Activated CD4-positive, alpha-beta memory T cell treated with anti-CD3 and anti-CD28 coated beads for 36 hours (primary cell): ENCODE measurements around the gene SIAH3. TPM values are rescaled to one million over a fixed set of nuclear protein-coding genes. Genes with fewer than 3 reads are reported as not detected.
"Not testable (repeated sequence)": the region's sequence is repeated elsewhere in the genome, so short reads cannot be mapped to it uniquely, and the experiment has no call there.

Experiments
- CTCF ChIA-PET: fragments of 350-600 bp; sonication (Branson Sonifier 250); formaldehyde crosslinking; loops from one replicate; lab custom pipeline; 2021; ENCODE audit warnings: antibody characterized with exemption, inconsistent platforms; lab: Charles Lee
- POLR2A ChIA-PET: fragments of 350-600 bp; sonication (Branson Sonifier 250); formaldehyde crosslinking; loops from one replicate; lab custom pipeline; 2021; ENCODE audit warnings: antibody characterized with exemption; lab: Charles Lee
- DNase-seq: peaks from one replicate; pipeline ENCODE4 v3.0.0-alpha.2; 2020
- H3K27ac Mint-ChIP-seq: one replicate; pipeline ENCODE4 v1.8.0; 2021; ENCODE audit warnings: mixed read lengths
- H3K27me3 Mint-ChIP-seq: one replicate; pipeline ENCODE4 v1.8.0; 2021; ENCODE audit warnings: mixed read lengths
- H3K36me3 Mint-ChIP-seq: one replicate; pipeline ENCODE4 v1.8.0; 2021; ENCODE audit warnings: mixed read lengths
- H3K4me1 Mint-ChIP-seq: one replicate; pipeline ENCODE4 v1.8.0; 2021; ENCODE audit warnings: low read depth, mixed read lengths
- H3K4me3 Mint-ChIP-seq: one replicate; pipeline ENCODE4 v1.8.0; 2021; ENCODE audit warnings: mild to moderate bottlenecking, mixed read lengths
- H3K9me3 Mint-ChIP-seq: one replicate; pipeline ENCODE4 v1.8.0; 2021; ENCODE audit warnings: mixed read lengths
- intact Hi-C: fragments of 100-400 bp; cut with micrococcal nuclease; formaldehyde crosslinking; loops from one replicate; pipeline ENCODE4 v1.15.1; 2023
- total RNA-seq, 2 experiments: library from RNA; stranded (reverse); gene quantifications; one replicate each; pipeline ENCODE4 v1.2.3, GENCODE V29; 2021

SIAH3 gene
- total RNA-seq, 2 experiments from 2014 or later = 0.05 to 0.07 TPM

- no peaks in the 10 kb centered on the region for H3K36me3 Mint-ChIP-seq
- DNase-seq = no peak
- ChIA-PET CTCF (no interaction called here), POLR2A (no interaction called here)
- H3K9me3 Mint-ChIP-seq = no peaks in the 10 kb centered on the region
- no peak overlapping the region for H3K27ac Mint-ChIP-seq
- H3K4me3 Mint-ChIP-seq = no peak overlapping the region
- H3K4me1 Mint-ChIP-seq = no peaks in the 10 kb centered on the region
- intact Hi-C loops = no loop called here
- H3K27me3 Mint-ChIP-seq = no peaks in the 10 kb centered on the region
Measured at GRCh38 chr13:45770886-45771285, 80.7 kb downstream of the SIAH3 start.

- intact Hi-C loops = no loop called here
- H3K4me3 Mint-ChIP-seq = no peak overlapping the region
- H3K36me3 Mint-ChIP-seq = no peaks in the 10 kb centered on the region
- no peak for DNase-seq
- H3K4me1 Mint-ChIP-seq = no peaks in the 10 kb centered on the region
- ChIA-PET POLR2A (interaction anchor here (0.5 kb wide), 1 partner anchor 36 kb away, joined by 3 read pairs; no protein-coding TSS in a partner anchor), CTCF (no interaction called here)
- no peaks in the 10 kb centered on the region for H3K9me3 Mint-ChIP-seq
- H3K27ac Mint-ChIP-seq = no peak overlapping the region
- peaks cover 3% of the 10 kb centered on the region for H3K27me3 Mint-ChIP-seq
Measured at GRCh38 chr13:45768656-45769479, 82.7 kb downstream of the SIAH3 start.

GRCh38 chr13:45765464-45765863 is 86.1 kb downstream of the SIAH3 start:
- no peak overlapping the region for H3K27ac Mint-ChIP-seq
- no peaks in the 10 kb centered on the region for H3K4me1 Mint-ChIP-seq
- H3K4me3 Mint-ChIP-seq = no peak overlapping the region
- intact Hi-C loops = no loop called here
- ChIA-PET POLR2A (no interaction called here), CTCF (no interaction called here)
- DNase-seq = no peak
- H3K9me3 Mint-ChIP-seq = no peaks in the 10 kb centered on the region
- H3K27me3 Mint-ChIP-seq = peaks cover 9% of the 10 kb centered on the region
- H3K36me3 Mint-ChIP-seq = no peaks in the 10 kb centered on the region

- POLR2A ChIA-PET = no interaction called here
- CTCF ChIA-PET = no interaction called here
- no peak for DNase-seq
- H3K4me1 Mint-ChIP-seq = no peaks in the 10 kb centered on the region
- no peak overlapping the region for H3K27ac Mint-ChIP-seq
- H3K36me3 Mint-ChIP-seq = no peaks in the 10 kb centered on the region
- H3K9me3 Mint-ChIP-seq = peaks cover 4% of the 10 kb centered on the region
- intact Hi-C loops = no loop called here
- H3K27me3 Mint-ChIP-seq = peaks cover 11% of the 10 kb centered on the region
- no peak overlapping the region for H3K4me3 Mint-ChIP-seq
Measured at GRCh38 chr13:45763419-45763818, 88.1 kb downstream of the SIAH3 start.

- H3K4me1 Mint-ChIP-seq, POLR2A ChIA-PET, H3K4me3 Mint-ChIP-seq, DNase-seq, CTCF ChIA-PET, H3K36me3 Mint-ChIP-seq, H3K27ac Mint-ChIP-seq, intact Hi-C loops, H3K27me3 Mint-ChIP-seq: not testable (repeated sequence)
- H3K9me3 Mint-ChIP-seq = peaks cover 17% of the 10 kb centered on the region
Measured at GRCh38 chr13:45757589-45757988, 94.0 kb downstream of the SIAH3 start.

GRCh38 chr13:45756498-45756897 is 95.1 kb downstream of the SIAH3 start:
- H3K36me3 Mint-ChIP-seq, CTCF ChIA-PET, H3K4me3 Mint-ChIP-seq, H3K27me3 Mint-ChIP-seq, intact Hi-C loops, H3K4me1 Mint-ChIP-seq, POLR2A ChIA-PET, DNase-seq, H3K27ac Mint-ChIP-seq: not testable (repeated sequence)
- H3K9me3 Mint-ChIP-seq = peaks cover 17% of the 10 kb centered on the region

- H3K27me3 Mint-ChIP-seq = peaks cover 2% of the 10 kb centered on the region
- POLR2A ChIA-PET = no interaction called here
Measured at GRCh38 chr13:45752510-45752909, 99.0 kb downstream of the SIAH3 start.

GRCh38 chr13:45751885-45752284 is 99.7 kb downstream of the SIAH3 start:
- Mint-ChIP-seq H3K4me1 (no peaks in the 10 kb centered on the region), H3K36me3 (no peaks in the 10 kb centered on the region), H3K9me3 (no peaks in the 10 kb centered on the region), H3K27me3 (peaks cover 2% of the 10 kb centered on the region), H3K27ac (no peak overlapping the region), H3K4me3 (no peak overlapping the region)
- intact Hi-C loops = no loop called here
- DNase-seq = no peak
- POLR2A ChIA-PET = no interaction called here
- CTCF ChIA-PET = no interaction called here

More at GRCh38 chr13:45752510-45752909, 99.0 kb downstream of the SIAH3 start:
- Mint-ChIP-seq H3K27ac (no peak overlapping the region), H3K36me3 (peaks cover under 1% of the 10 kb centered on the region), H3K9me3 (peaks cover 5% of the 10 kb centered on the region), H3K4me3 (no peak overlapping the region), H3K4me1 (no peaks in the 10 kb centered on the region)
- CTCF ChIA-PET = no interaction called here
- no peak for DNase-seq
- intact Hi-C loops = no loop called here

- Mint-ChIP-seq H3K27ac (no peak overlapping the region), H3K4me1 (no peaks in the 10 kb centered on the region), H3K9me3 (no peaks in the 10 kb centered on the region), H3K36me3 (no peaks in the 10 kb centered on the region), H3K27me3 (peaks cover 2% of the 10 kb centered on the region), H3K4me3 (no peak overlapping the region)
- ChIA-PET CTCF (no interaction called here), POLR2A (no interaction called here)
- no peak for DNase-seq
- intact Hi-C loops = no loop called here
Measured at GRCh38 chr13:45750566-45750965, 101.0 kb downstream of the SIAH3 start.

- no peak overlapping the region for H3K27ac Mint-ChIP-seq
- H3K36me3 Mint-ChIP-seq = no peaks in the 10 kb centered on the region
- ChIA-PET CTCF (no interaction called here), POLR2A (no interaction called here)
- no peaks in the 10 kb centered on the region for H3K4me1 Mint-ChIP-seq
- H3K9me3 Mint-ChIP-seq = no peaks in the 10 kb centered on the region
- intact Hi-C loops = no loop called here
- H3K4me3 Mint-ChIP-seq = no peak overlapping the region
- peaks cover 2% of the 10 kb centered on the region for H3K27me3 Mint-ChIP-seq
- DNase-seq = no peak
Measured at GRCh38 chr13:45748941-45749759, 102.4 kb downstream of the SIAH3 start.

- Mint-ChIP-seq H3K27me3 (peaks cover 2% of the 10 kb centered on the region), H3K4me1 (no peaks in the 10 kb centered on the region), H3K36me3 (no peaks in the 10 kb centered on the region), H3K9me3 (no peaks in the 10 kb centered on the region), H3K4me3 (no peak overlapping the region), H3K27ac (no peak overlapping the region)
- POLR2A ChIA-PET = no interaction called here
- DNase-seq = no peak
- CTCF ChIA-PET = no interaction called here
- intact Hi-C loops = no loop called here
Measured at GRCh38 chr13:45747071-45747470, 104.5 kb downstream of the SIAH3 start.

GRCh38 chr13:45744979-45745378 is 106.6 kb downstream of the SIAH3 start:
- ChIA-PET CTCF (no interaction called here), POLR2A (no interaction called here)
- Mint-ChIP-seq H3K27me3 (peaks cover 2% of the 10 kb centered on the region), H3K36me3 (no peaks in the 10 kb centered on the region), H3K9me3 (no peaks in the 10 kb centered on the region), H3K4me3 (no peak overlapping the region), H3K27ac (no peak overlapping the region), H3K4me1 (no peaks in the 10 kb centered on the region)
- intact Hi-C loops = no loop called here
- no peak for DNase-seq
